ENCODE results near the gene CACNA2D2. TPM values are rescaled to one million over a fixed set of nuclear protein-coding genes. Genes with fewer than 3 reads are reported as not detected.

Gene CACNA2D2
- total and polyA plus RNA-seq, 2 of the 8 experiments (the other 6 are each of a cell fraction or from before 2014, with no cell fraction given): 14.1 to 25.0 TPM

- TF ChIP-seq USF2 (IDR thresholded peaks at IDR 0.05; ENCODE audit: low read length) (no peak), TAF1 (IDR thresholded peaks at IDR 0.05; ENCODE audit: low read depth, low read length) (no peak), GTF2F1 (IDR thresholded peaks at IDR 0.05; ENCODE audit: borderline replicate concordance, low read depth, low read length) (no peak), POLR2AphosphoS5 (IDR thresholded peaks at IDR 0.05; ENCODE audit: low read depth, low read length) (no peak)
Observed at GRCh38 chr3:50551681-50552435, 48.4 kb upstream of the CACNA2D2 start (continued).

Measured in H1 (cell line).